GM12878 (cell line): ENCODE measurements around the gene NDUFS6. TPM values are rescaled to one million over a fixed set of nuclear protein-coding genes. Genes with fewer than 3 reads are reported as not detected.

Source experiments
- ATAC-seq: fragments of 200-7000 bp; cut with Tn5 transposase; 3 replicates; pipeline ENCODE4 v1.9.1; 2020; ENCODE audit warnings: mild to moderate bottlenecking, moderate library complexity
- BruUV-seq: library from RNA; stranded (reverse); fragments of 400-500 nt; replicated peaks from 2 replicates; lab custom pipeline; 2021; lab: Mats Ljungman, UMichigan
- CTCF ChIA-PET: fragments of 300-600 bp; sonication (Branson Sonifier 250); formaldehyde crosslinking; extraction: SDS; loops from one replicate; lab custom pipeline; 2021; ENCODE audit warnings: inconsistent platforms; lab: Yijun Ruan, JAX
- POLR2A ChIA-PET: fragments of 350-600 bp; formaldehyde crosslinking; extraction: SDS; loops from one replicate; lab custom pipeline; 2021; ENCODE audit warnings: inconsistent platforms; lab: Charles Lee
- RAD21 ChIA-PET: fragments of 300-600 bp; sonication (Branson Sonifier 250); formaldehyde crosslinking; loops from one replicate; lab custom pipeline; 2023; ENCODE audit warnings: antibody characterized with exemption; ENCODE audit not compliant: unreplicated experiment; lab: Charles Lee
- SMC1A ChIA-PET: fragments of 300-600 bp; sonication (Branson Sonifier 250); formaldehyde crosslinking; loops from one replicate; lab custom pipeline; 2023; ENCODE audit not compliant: unreplicated experiment, uncharacterized antibody; lab: Charles Lee
- DNase-seq: peaks from one replicate; pipeline ENCODE4 v3.0.0-alpha.2; 2011; ENCODE audit warnings: low read depth, low spot score
- FAIRE-seq: peaks from 3 replicates; lab custom pipeline; 2011; peaks lifted over from hg19 to GRCh38; lab: Jason Lieb, UNC
- H2AFZ ChIP-seq: 2 replicates; pipeline ENCODE4 v1.6.0; 2011; ENCODE audit warnings: low read depth, low read length, control low read depth; ENCODE audit not compliant: control insufficient read depth
- H3K27ac ChIP-seq: 2 replicates; pipeline ENCODE4 v1.5.1; 2011; ENCODE audit warnings: control low read depth; ENCODE audit not compliant: control insufficient read depth, insufficient read depth
- H3K27me3 ChIP-seq, 2 experiments: replicated peaks in 1 of 2; 2 replicates each; pipeline versions ENCODE4 v1.6.0 to v1.6.1; 2011; ENCODE audit warnings: low read length in 1 of 2; ENCODE audit not compliant: control insufficient read depth in 2 of 2, insufficient read depth in 2 of 2
- H3K36me3 ChIP-seq, 2 experiments: 2 replicates each; pipeline ENCODE4 v1.5.1; 2011; ENCODE audit warnings: low read length in 1 of 2; ENCODE audit not compliant: control insufficient read depth in 2 of 2, insufficient read depth in 2 of 2
- H3K4me1 ChIP-seq: 2 replicates; pipeline ENCODE4 v1.6.1; 2011; ENCODE audit warnings: mild to moderate bottlenecking, low read length, moderate library complexity, mixed read lengths; ENCODE audit not compliant: control insufficient read depth, insufficient read depth
- H3K4me2 ChIP-seq: 2 replicates; pipeline ENCODE4 v1.6.0; 2011; ENCODE audit warnings: control low read depth; ENCODE audit not compliant: control insufficient read depth, insufficient read depth
- H3K4me3 ChIP-seq: fragments of 200-600 bp; sonication (generic); 2 replicates; pipeline ENCODE4 v1.5.1; 2016
- H3K79me2 ChIP-seq: 2 replicates; pipeline ENCODE4 v1.6.0; 2011; ENCODE audit warnings: low read length; ENCODE audit not compliant: control insufficient read depth, insufficient read depth
- H3K9ac ChIP-seq: 2 replicates; pipeline ENCODE4 v1.8.0; 2011; ENCODE audit warnings: low read length, control low read depth, mixed read lengths; ENCODE audit not compliant: control insufficient read depth, insufficient read depth
- H3K9me3 ChIP-seq: replicated peaks from 3 replicates; pipeline ENCODE4 v1.5.1; 2011; ENCODE audit warnings: mild to moderate bottlenecking, low read length; ENCODE audit not compliant: control insufficient read depth, insufficient read depth
- H4K20me1 ChIP-seq: 2 replicates; pipeline ENCODE4 v1.6.0; 2011; ENCODE audit not compliant: control insufficient read depth, insufficient read depth
- DPF2 ChIP-seq: fragments of 450-650 bp; IDR thresholded peaks from 2 replicates; pipeline ENCODE4 v1.6.1; 2017; ENCODE audit warnings: mild to moderate bottlenecking
- FOS ChIP-seq: IDR thresholded peaks from 3 replicates; pipeline ENCODE4 v1.6.1; 2011; ENCODE audit warnings: borderline replicate concordance; ENCODE audit not compliant: insufficient read length; ENCODE audit errors: extremely low read depth
- FOXK2 ChIP-seq: fragments of 450-650 bp; IDR thresholded peaks from 2 replicates; pipeline ENCODE4 v1.6.1; 2017; ENCODE audit warnings: mild to moderate bottlenecking, moderate library complexity
- KDM1A ChIP-seq: fragments of 200-600 bp; sonication (generic); IDR thresholded peaks from 2 replicates; pipeline ENCODE4 v1.6.1; 2016; ENCODE audit warnings: borderline replicate concordance
- NFYB ChIP-seq: IDR thresholded peaks from 2 replicates; pipeline ENCODE4 v1.6.1; 2011; ENCODE audit warnings: low read depth, mild to moderate bottlenecking, low read length, improper control_type of control experiment, moderate library complexity; ENCODE audit not compliant: insufficient read depth
- NRF1 ChIP-seq: conservative IDR thresholded peaks from 2 replicates; pipeline ENCODE4 v1.6.1; 2011; ENCODE audit warnings: mild to moderate bottlenecking, low read depth, low read length, improper control_type of control experiment
- RAD21 ChIP-seq: IDR thresholded peaks from 2 replicates; pipeline ENCODE4 v1.6.1; 2011; ENCODE audit warnings: mild to moderate bottlenecking, low read depth, low read length, moderate library complexity; ENCODE audit not compliant: insufficient read depth
- SREBF1 ChIP-seq: IDR thresholded peaks from 2 replicates; pipeline ENCODE4 v1.6.1; 2012; ENCODE audit warnings: mild to moderate bottlenecking, low read length
- SRF ChIP-seq, 2 experiments: IDR thresholded peaks; 2 replicates each; pipeline ENCODE4 v1.6.1; 2011; ENCODE audit warnings: low read depth in 2 of 2, low read length in 2 of 2, mild to moderate bottlenecking in 1 of 2, moderate library complexity in 1 of 2
- TAF1 ChIP-seq: IDR thresholded peaks from 2 replicates; pipeline ENCODE4 v1.6.1; 2011; ENCODE audit warnings: mild to moderate bottlenecking, low read depth, low read length, borderline replicate concordance
- WGBS: methylation state at CpG from one replicate; pipeline ENCODE4 v1.1.6; 2016; ENCODE audit warnings: low lambda C conversion rate; ENCODE audit not compliant: insufficient replicate concordance, insufficient coverage; ENCODE audit errors: missing lambda C conversion rate; 5-methylcytosine and 5-hydroxymethylcytosine counted together
- in situ Hi-C: fragments of 300-500 bp; cut with MboI; formaldehyde crosslinking; loops from 9 replicates; pipeline ENCODE4 v1.14.3; 2018; ENCODE audit warnings: mixed read lengths
- intact Hi-C: fragments of 100-400 bp; cut with micrococcal nuclease; formaldehyde crosslinking; loops from one replicate; pipeline ENCODE4 v1.14.2; 2022; ENCODE audit not compliant: unreplicated experiment
- polyA plus RNA-seq, 11 experiments: library from polyadenylated mRNA; depleted of rRNA in 4 of 11; unstranded in 6 of 11; stranded (reverse) in 5 of 11; fragments of >200 nt; fragmentation: Nextera tagmentation in 4 of 11; fragmentation: Illumina TruSeq in 1 of 11; extraction: Ambion mirVana in 4 of 11; extraction: Trizol in 1 of 11; gene quantifications; 1 replicate in 1 of 11; 2 replicates in 10 of 11; pipeline versions ENCODE4 v1.2.1 to v1.2.3, GENCODE V29; 2011 to 2016; ENCODE audit warnings: inconsistent platforms in 2 of 11, missing spikeins in 2 of 11, low read depth in 1 of 11
- total RNA-seq, 4 experiments: library from RNA; depleted of rRNA in 3 of 4; stranded (reverse); fragments of >200 nt in 3 of 4; fragmentation: Illumina TruSeq in 1 of 4; extraction: Trizol in 1 of 4; gene quantifications; 2 replicates each; pipeline versions ENCODE4 v1.2.1 to v1.2.3, GENCODE V29; 2013 to 2021
- TF ChIP-seq, protein P1 (sequence below): fragments of 450-650 bp; IDR thresholded peaks from 2 replicates; pipeline ENCODE4 v1.6.1; 2016; ENCODE audit warnings: mild to moderate bottlenecking
- TF ChIP-seq, protein P2 (sequence below): fragments of 450-650 bp; formaldehyde crosslinking; IDR thresholded peaks from 2 replicates; pipeline ENCODE4 v1.5.0; 2022; ENCODE audit warnings: mild to moderate bottlenecking, missing genetic modification characterization

NDUFS6 gene
- total and polyA plus RNA-seq, 10 of the 15 experiments (the other 5 are each of a cell fraction or from before 2014, with no cell fraction given), result 20.7 to 213 (median 58.3) TPM

DNA sequence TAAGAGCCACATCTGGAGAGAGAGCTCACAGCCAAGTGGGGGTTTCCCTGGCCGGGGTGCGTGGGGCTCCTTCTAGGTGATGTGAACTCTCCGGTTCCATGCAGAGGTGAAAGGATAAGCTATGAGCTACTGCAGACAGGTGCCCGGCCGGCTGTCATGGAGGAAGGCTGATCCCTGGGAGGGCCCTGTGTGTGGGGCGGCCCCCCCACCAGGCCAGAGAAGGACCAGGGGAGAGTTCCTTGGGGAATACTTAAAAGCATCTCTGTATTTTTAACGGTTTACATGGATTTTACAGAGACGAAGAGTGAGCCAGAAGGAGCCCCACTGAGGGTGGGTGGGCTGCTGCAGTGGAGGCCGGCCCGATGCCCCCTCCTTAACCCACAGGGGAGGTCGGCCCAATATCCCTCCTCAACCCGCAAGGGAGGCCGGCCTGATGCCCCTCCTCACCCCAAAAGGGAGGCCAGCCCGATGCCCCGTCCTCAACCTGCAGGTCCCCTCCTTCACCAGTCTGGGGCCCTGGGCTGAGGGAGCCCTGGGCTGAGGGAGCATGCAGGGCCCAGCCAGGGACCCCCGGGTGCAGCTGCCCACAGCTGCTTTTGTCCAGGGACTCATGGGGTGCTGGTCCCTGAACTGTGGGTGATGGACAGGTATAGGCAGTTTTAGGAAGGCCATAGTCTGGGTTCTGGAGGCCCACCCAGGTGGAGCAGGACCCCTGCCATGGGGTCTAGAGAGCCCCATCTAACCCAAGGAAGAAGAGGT lies 33.5 kb upstream of the NDUFS6 start (continued):
- TF ChIP-seq FOS, result no peak

DNA sequence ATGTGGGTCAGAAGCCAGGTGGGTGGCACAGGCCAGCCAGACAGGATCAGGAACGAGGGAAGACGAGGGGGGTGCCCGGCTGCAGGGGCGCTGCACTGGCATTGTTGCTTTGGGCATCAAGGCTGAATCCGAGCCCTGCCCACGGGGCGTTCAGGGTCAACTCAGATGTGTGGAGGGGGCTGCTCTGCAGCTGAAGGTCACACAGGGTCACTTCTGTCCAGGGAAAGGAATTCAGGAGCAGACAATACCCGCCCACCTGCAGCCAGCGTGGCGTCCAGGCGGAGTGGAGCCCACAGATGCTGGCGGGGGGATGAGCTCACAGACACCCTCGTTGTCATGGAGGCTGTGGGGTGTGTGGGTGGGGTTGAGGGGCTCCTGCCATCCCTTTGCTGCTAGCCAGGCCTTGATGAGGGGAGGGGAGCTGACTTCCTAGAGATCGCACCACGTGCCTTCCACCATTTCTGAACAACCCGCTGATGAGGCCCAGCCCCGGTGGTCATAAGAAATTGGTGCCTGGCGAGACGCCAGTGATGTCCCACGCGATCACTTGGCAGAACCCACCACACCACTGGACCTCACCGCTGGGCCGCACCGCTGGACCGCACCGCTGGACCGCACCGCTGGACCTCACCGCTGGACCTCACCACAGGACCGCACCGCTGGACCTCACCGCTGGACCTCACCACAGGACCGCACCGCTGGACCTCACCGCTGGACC lies 32.8 kb upstream of the NDUFS6 start:
- H3K9ac ChIP-seq, result no peak overlapping the region
- BruUV-seq, result no TSS peak
- ChIA-PET POLR2A (no interaction called here), SMC1A (interaction anchor here (0.7 to 1.6 kb wide), 2 partner anchors 30 to 1499 kb away, joined by 3 to 4 read pairs; no protein-coding TSS in a partner anchor), RAD21 (no interaction called here), CTCF (no interaction called here)
- no peak overlapping the region for H2AFZ ChIP-seq
- no peak overlapping the region for H3K4me2 ChIP-seq
- H3K4me1 ChIP-seq, result no peaks in the 10 kb centered on the region; the same call in 1 of the 2 replicates
- H4K20me1 ChIP-seq, result no peaks in the 10 kb centered on the region
- no peaks in the 10 kb centered on the region for H3K79me2 ChIP-seq
- DNase-seq, result no peak
- TF ChIP-seq, protein P1, sequence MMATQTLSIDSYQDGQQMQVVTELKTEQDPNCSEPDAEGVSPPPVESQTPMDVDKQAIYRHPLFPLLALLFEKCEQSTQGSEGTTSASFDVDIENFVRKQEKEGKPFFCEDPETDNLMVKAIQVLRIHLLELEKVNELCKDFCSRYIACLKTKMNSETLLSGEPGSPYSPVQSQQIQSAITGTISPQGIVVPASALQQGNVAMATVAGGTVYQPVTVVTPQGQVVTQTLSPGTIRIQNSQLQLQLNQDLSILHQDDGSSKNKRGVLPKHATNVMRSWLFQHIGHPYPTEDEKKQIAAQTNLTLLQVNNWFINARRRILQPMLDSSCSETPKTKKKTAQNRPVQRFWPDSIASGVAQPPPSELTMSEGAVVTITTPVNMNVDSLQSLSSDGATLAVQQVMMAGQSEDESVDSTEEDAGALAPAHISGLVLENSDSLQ, result no peak
- TF ChIP-seq SREBF1 (no peak), SRF (IDR thresholded peaks at IDR 0.05; ENCODE audit: low read depth in 2 of 2, low read length in 2 of 2) (no peak), KDM1A (no peak), RAD21 (no peak), TAF1 (no peak), NRF1 (no peak), NFYB (no peak), DPF2 (no peak), FOXK2 (no peak)
- TF ChIP-seq, protein P2, sequence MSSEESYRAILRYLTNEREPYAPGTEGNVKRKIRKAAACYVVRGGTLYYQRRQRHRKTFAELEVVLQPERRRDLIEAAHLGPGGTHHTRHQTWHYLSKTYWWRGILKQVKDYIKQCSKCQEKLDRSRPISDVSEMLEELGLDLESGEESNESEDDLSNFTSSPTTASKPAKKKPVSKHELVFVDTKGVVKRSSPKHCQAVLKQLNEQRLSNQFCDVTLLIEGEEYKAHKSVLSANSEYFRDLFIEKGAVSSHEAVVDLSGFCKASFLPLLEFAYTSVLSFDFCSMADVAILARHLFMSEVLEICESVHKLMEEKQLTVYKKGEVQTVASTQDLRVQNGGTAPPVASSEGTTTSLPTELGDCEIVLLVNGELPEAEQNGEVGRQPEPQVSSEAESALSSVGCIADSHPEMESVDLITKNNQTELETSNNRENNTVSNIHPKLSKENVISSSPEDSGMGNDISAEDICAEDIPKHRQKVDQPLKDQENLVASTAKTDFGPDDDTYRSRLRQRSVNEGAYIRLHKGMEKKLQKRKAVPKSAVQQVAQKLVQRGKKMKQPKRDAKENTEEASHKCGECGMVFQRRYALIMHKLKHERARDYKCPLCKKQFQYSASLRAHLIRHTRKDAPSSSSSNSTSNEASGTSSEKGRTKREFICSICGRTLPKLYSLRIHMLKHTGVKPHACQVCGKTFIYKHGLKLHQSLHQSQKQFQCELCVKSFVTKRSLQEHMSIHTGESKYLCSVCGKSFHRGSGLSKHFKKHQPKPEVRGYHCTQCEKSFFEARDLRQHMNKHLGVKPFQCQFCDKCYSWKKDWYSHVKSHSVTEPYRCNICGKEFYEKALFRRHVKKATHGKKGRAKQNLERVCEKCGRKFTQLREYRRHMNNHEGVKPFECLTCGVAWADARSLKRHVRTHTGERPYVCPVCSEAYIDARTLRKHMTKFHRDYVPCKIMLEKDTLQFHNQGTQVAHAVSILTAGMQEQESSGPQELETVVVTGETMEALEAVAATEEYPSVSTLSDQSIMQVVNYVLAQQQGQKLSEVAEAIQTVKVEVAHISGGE, result no peak
- H3K27ac ChIP-seq, result no peak overlapping the region
- WGBS, result 65% methylated on average over 26 of the region's 35 CpGs
- H3K36me3 ChIP-seq, result no peaks in the 10 kb centered on the region
- ATAC-seq, result no peak
- intact Hi-C loops, result no loop called here
- in situ Hi-C loops, result no loop called here
- no peaks in the 10 kb centered on the region; the same call in 2 of the 3 replicates for H3K9me3 ChIP-seq
- H3K4me3 ChIP-seq, result no peak overlapping the region
- FAIRE-seq, result no peak
- H3K27me3 ChIP-seq, result peaks cover 0 to 3% of the 10 kb centered on the region in 2 experiments; a peak in 2 of 4 replicates
